B cell (primary cell): ENCODE results near the gene SRP54. TPM values are rescaled to one million over a fixed set of nuclear protein-coding genes. Genes with fewer than 3 reads are reported as not detected.
"Not testable (repeated sequence)": the region's sequence is repeated elsewhere in the genome, so short reads cannot be mapped to it uniquely, and the experiment has no call there.

Experiments
- ATAC-seq: fragments of 200-7000 bp; cut with Tn5 transposase; one replicate; pipeline ENCODE4 v1.10.0; 2021; ENCODE audit warnings: low read depth, mild to moderate bottlenecking, moderate number of reproducible peaks, moderate library complexity
- CTCF ChIA-PET: fragments of 350-600 bp; sonication (Branson Sonifier 250); formaldehyde crosslinking; loops from one replicate; lab custom pipeline; 2021; ENCODE audit warnings: antibody characterized with exemption, inconsistent platforms; lab: Charles Lee
- POLR2A ChIA-PET: fragments of 350-600 bp; sonication (Branson Sonifier 250); formaldehyde crosslinking; loops from one replicate; lab custom pipeline; 2021; ENCODE audit warnings: antibody characterized with exemption; lab: Charles Lee
- DNase-seq: peaks from one replicate; pipeline ENCODE4 v3.0.0; 2013
- H2AFZ ChIP-seq: 2 replicates; pipeline ENCODE4 v1.6.1; 2012; ENCODE audit warnings: mild to moderate bottlenecking, low read depth, low read length; ENCODE audit not compliant: insufficient read depth, poor library complexity, severe bottlenecking
- H3K27ac ChIP-seq, 2 donors: 1 replicate in 1 of 2; 2 replicates in 1 of 2; pipeline ENCODE4 v1.5.1; 2012 to 2013; ENCODE audit warnings: low read length in 2 of 2, mild to moderate bottlenecking in 2 of 2, moderate library complexity in 1 of 2
- H3K27me3 ChIP-seq, 4 experiments: fragments of 200-600 bp in 1 of 4; sonication (generic) in 1 of 4; replicated peaks in 1 of 4; 1 replicate in 2 of 4; 2 replicates in 2 of 4; pipeline versions ENCODE4 v1.6.1 to v1.7.0; 2013 to 2016; ENCODE audit warnings: low read length in 3 of 4, mild to moderate bottlenecking in 2 of 4, mixed read lengths in 1 of 4, moderate library complexity in 1 of 4; ENCODE audit not compliant: insufficient read depth in 4 of 4, control insufficient read depth in 3 of 4; ENCODE audit errors: control extremely low read depth in 1 of 4
- H3K36me3 ChIP-seq, 2 experiments: replicated peaks in 1 of 2; 1 replicate in 1 of 2; 2 replicates in 1 of 2; pipeline versions ENCODE4 v1.6.1 to v1.7.1; 2013; ENCODE audit warnings: low read length in 1 of 2; ENCODE audit not compliant: insufficient read depth in 2 of 2, control insufficient read depth in 1 of 2; ENCODE audit errors: control extremely low read depth in 1 of 2, extremely low read depth in 1 of 2
- H3K4me1 ChIP-seq, 2 donors: fragments of 200-600 bp in 1 of 2; sonication (generic) in 1 of 2; 1 replicate in 1 of 2; 2 replicates in 1 of 2; pipeline versions ENCODE4 v1.5.1 to v1.6.1; 2013 to 2017; ENCODE audit warnings: low read length in 2 of 2; ENCODE audit not compliant: control insufficient read depth in 2 of 2, insufficient read depth in 2 of 2
- H3K4me2 ChIP-seq: replicated peaks from 2 replicates; pipeline ENCODE3; 2012; ENCODE audit warnings: mild to moderate bottlenecking, low read depth, low read length; ENCODE audit not compliant: poor library complexity, severe bottlenecking
- H3K4me3 ChIP-seq, 5 experiments: fragments of 200-600 bp in 1 of 5; sonication (generic) in 1 of 5; 1 replicate in 3 of 5; 2 replicates in 2 of 5; pipeline versions ENCODE4 v1.5.1 to v1.7.0; 2011 to 2016; ENCODE audit warnings: low read length in 4 of 5, mild to moderate bottlenecking in 4 of 5, low read depth in 2 of 5, control low read depth in 1 of 5, moderate library complexity in 1 of 5; ENCODE audit not compliant: insufficient read depth in 1 of 5; ENCODE audit errors: control extremely low read depth in 1 of 5, extremely low read depth in 1 of 5
- H3K79me2 ChIP-seq: fragments of 200-600 bp; sonication (generic); one replicate; pipeline ENCODE4 v1.6.0; 2016; ENCODE audit warnings: low read length; ENCODE audit not compliant: control insufficient read depth, insufficient read depth
- H3K9ac ChIP-seq: fragments of 200-600 bp; sonication (generic); 2 replicates; pipeline ENCODE4 v1.6.1; 2017; ENCODE audit warnings: mild to moderate bottlenecking, low read length, moderate library complexity
- H3K9me3 ChIP-seq, 3 donors: one replicate each; pipeline versions ENCODE4 v1.6.1 to v1.7.1; 2013; ENCODE audit warnings: low read length in 2 of 3; ENCODE audit not compliant: control insufficient read depth in 2 of 3, insufficient read depth in 1 of 3; ENCODE audit errors: control extremely low read depth in 1 of 3
- H4K20me1 ChIP-seq: 2 replicates; pipeline ENCODE4 v1.6.0; 2012; ENCODE audit warnings: mild to moderate bottlenecking, low read length; ENCODE audit not compliant: insufficient read depth, control insufficient read depth, poor library complexity, severe bottlenecking
- H3K27ac Mint-ChIP-seq: one replicate; pipeline ENCODE4 v1.8.0; 2021; ENCODE audit warnings: mixed read lengths
- H3K27me3 Mint-ChIP-seq: one replicate; pipeline ENCODE4 v1.8.0; 2021; ENCODE audit warnings: mixed read lengths
- H3K4me1 Mint-ChIP-seq: one replicate; pipeline ENCODE4 v1.8.0; 2021; ENCODE audit warnings: mixed read lengths
- H3K4me3 Mint-ChIP-seq: one replicate; pipeline ENCODE4 v1.8.0; 2021; ENCODE audit warnings: mixed read lengths
- H3K9me3 Mint-ChIP-seq: one replicate; pipeline ENCODE4 v1.8.0; 2022; ENCODE audit warnings: mixed read lengths; ENCODE audit not compliant: insufficient read depth
- CTCF ChIP-seq: fragments of 200-600 bp; IDR thresholded peaks from one replicate; pipeline ENCODE4 v1.8.0; 2022; ENCODE audit warnings: antibody characterized with exemption, mild to moderate bottlenecking
- EZH2 ChIP-seq: IDR thresholded peaks from 2 replicates; pipeline ENCODE4 v1.6.1; 2012; ENCODE audit warnings: borderline replicate concordance, low read depth, mild to moderate bottlenecking, moderate library complexity, low read length; ENCODE audit not compliant: insufficient read depth, poor library complexity, severe bottlenecking
- WGBS: methylation state at CpG from one replicate; pipeline ENCODE4 v1.1.5; 2013; ENCODE audit warnings: missing lambda C conversion rate; ENCODE audit not compliant: insufficient coverage; 5-methylcytosine and 5-hydroxymethylcytosine counted together
- intact Hi-C: fragments of 100-400 bp; cut with micrococcal nuclease; formaldehyde crosslinking; loops from one replicate; pipeline ENCODE4 v1.10.0; 2022
- polyA plus RNA-seq: library from polyadenylated mRNA; depleted of rRNA; stranded (reverse); fragments of >200 nt; gene quantifications from 2 replicates; pipeline ENCODE4 v1.2.3, GENCODE V29; 2012
- total RNA-seq, 2 donors: library from RNA; stranded (reverse); fragments of 120-200 nt in 1 of 2; gene quantifications; 1 replicate in 1 of 2; 2 replicates in 1 of 2; pipeline versions ENCODE4 v1.2.3 to v1.2.4, GENCODE V29; 2013 to 2022

Gene SRP54
- total and polyA plus RNA-seq, 2 donors (not counting 1 experiment from before 2014, with no cell fraction given) = 18.4 to 54.9 TPM

GRCh38 chr14:35065731-35066130 lies 82.9 kb downstream of the SRP54 start:
- H3K4me1 ChIP-seq, ATAC-seq, H3K27me3 ChIP-seq, H3K9me3 ChIP-seq, H3K4me3 ChIP-seq, H4K20me1 ChIP-seq, POLR2A ChIA-PET, H2AFZ ChIP-seq, H3K27me3 Mint-ChIP-seq, CTCF ChIA-PET, H3K27ac ChIP-seq, H3K4me2 ChIP-seq, H3K79me2 ChIP-seq, H3K9ac ChIP-seq, H3K27ac Mint-ChIP-seq, H3K4me3 Mint-ChIP-seq, H3K9me3 Mint-ChIP-seq, H3K4me1 Mint-ChIP-seq, DNase-seq, intact Hi-C loops: not testable (repeated sequence)
- WGBS = no CpG with 5 or more reads among the region's 5 CpGs
- H3K36me3 ChIP-seq = peaks cover 11% of the 10 kb centered on the region in 2 experiments

- no peak overlapping the region for H3K4me2 ChIP-seq
- no peaks in the 10 kb centered on the region for H4K20me1 ChIP-seq
- 100% methylated on average over 1 of the region's 4 CpGs for WGBS
- Mint-ChIP-seq H3K27ac (no peak overlapping the region), H3K9me3 (no peaks in the 10 kb centered on the region), H3K4me1 (no peaks in the 10 kb centered on the region), H3K27me3 (no peaks in the 10 kb centered on the region), H3K4me3 (no peak overlapping the region)
- peaks cover 8 to 15% of the 10 kb centered on the region in 2 experiments for H3K36me3 ChIP-seq
- H3K9ac ChIP-seq = no peak overlapping the region
- H3K79me2 ChIP-seq = no peaks in the 10 kb centered on the region
- ChIA-PET CTCF (interaction anchor here (0.7 kb wide), 1 partner anchor 348 kb away, joined by 3 read pairs; no protein-coding TSS in a partner anchor), POLR2A (no interaction called here)
- no peaks in the 10 kb centered on the region for H3K9me3 ChIP-seq
- no peak overlapping the region for H3K27ac ChIP-seq
- DNase-seq (no peak), ATAC-seq (no peak)
- TF ChIP-seq CTCF = no peak
- no peak for TF ChIP-seq EZH2
- H3K4me1 ChIP-seq = no peaks in the 10 kb centered on the region
- no peak overlapping the region for H2AFZ ChIP-seq
- intact Hi-C loops = no loop called here
- no peak overlapping the region for H3K4me3 ChIP-seq
- H3K27me3 ChIP-seq = no peaks in the 10 kb centered on the region
These were observed 85.6 kb downstream of the SRP54 start for GRCh38 chr14:35068238-35069012.
